Breast epithelium (tissue), 3 donors: ENCODE measurements around the gene MCRS1.

Source experiments
- CTCF ChIP-seq, 3 donors: fragments of 450-650 bp; IDR thresholded peaks; one replicate each; pipeline ENCODE4 v1.5.1; 2016 to 2017; ENCODE audit warnings: antibody characterized with exemption in 3 of 3, mild to moderate bottlenecking in 3 of 3, moderate library complexity in 3 of 3
- POLR2A ChIP-seq: fragments of 450-650 bp; IDR thresholded peaks from one replicate; pipeline ENCODE4 v1.6.1; 2016; ENCODE audit warnings: antibody characterized with exemption, mild to moderate bottlenecking, moderate library complexity

- TF ChIP-seq CTCF (IDR thresholded peaks at IDR 0.05) (no peak), POLR2A (no peak)
These were observed 15.6 kb upstream of the MCRS1 start for GRCh38 chr12:49583366-49584094.
